Measurements from ENCODE around the gene GALC.

Gene GALC

GRCh38 chr14:88009486-88009885 lies 16.5 kb upstream of the GALC start:
- DNase-seq = no peak
- in situ Hi-C loops (cut with MboI; ENCODE audit: low pct_unique_long_range_greater_than_20kb, low sequenced_read_pairs) = no loop called here

GRCh38 chr14:88008039-88008742 lies 15.2 kb upstream of the GALC start:
- DNase-seq = no peak
- in situ Hi-C loops (cut with MboI; ENCODE audit: low pct_unique_long_range_greater_than_20kb, low sequenced_read_pairs) = no loop called here

GRCh38 chr14:88007608-88008007 lies 14.6 kb upstream of the GALC start:
- DNase-seq = no peak
- in situ Hi-C loops (cut with MboI; ENCODE audit: low pct_unique_long_range_greater_than_20kb, low sequenced_read_pairs) = no loop called here

- in situ Hi-C loops (cut with MboI; ENCODE audit: low pct_unique_long_range_greater_than_20kb, low sequenced_read_pairs) = no loop called here
- peak; percentile 55 for DNase-seq
These were observed 13.2 kb upstream of the GALC start for GRCh38 chr14:88005978-88006851.

GRCh38 chr14:88005050-88005481 lies 12.1 kb upstream of the GALC start, which contains the start of gene GPR65:
GPR65 (plus strand) TSS chr14:88005135; CDS start chr14:88010848, 5,713 bp downstream.
- in situ Hi-C loops (cut with MboI; ENCODE audit: low pct_unique_long_range_greater_than_20kb, low sequenced_read_pairs) = no loop called here
- peak; percentile 70 for DNase-seq

- DNase-seq = no peak
- in situ Hi-C loops (cut with MboI; ENCODE audit: low pct_unique_long_range_greater_than_20kb, low sequenced_read_pairs) = no loop called here
These were observed 11.6 kb upstream of the GALC start for GRCh38 chr14:88004506-88005036.

- in situ Hi-C loops (cut with MboI; ENCODE audit: low pct_unique_long_range_greater_than_20kb, low sequenced_read_pairs) = no loop called here
- DNase-seq = no peak
These were observed 10.4 kb upstream of the GALC start for GRCh38 chr14:88003425-88003824.

GRCh38 chr14:88002421-88003075 lies 9.6 kb upstream of the GALC start:
- in situ Hi-C loops (cut with MboI; ENCODE audit: low pct_unique_long_range_greater_than_20kb, low sequenced_read_pairs) = no loop called here
- DNase-seq = peak; percentile 62

- peak; percentile 69 for DNase-seq
- in situ Hi-C loops (cut with MboI; ENCODE audit: low pct_unique_long_range_greater_than_20kb, low sequenced_read_pairs) = no loop called here
These were observed 6.3 kb upstream of the GALC start for GRCh38 chr14:87999277-87999676.

GRCh38 chr14:87998482-87998881 lies 5.5 kb upstream of the GALC start:
- in situ Hi-C loops (cut with MboI; ENCODE audit: low pct_unique_long_range_greater_than_20kb, low sequenced_read_pairs) = no loop called here
- no peak for DNase-seq

GRCh38 chr14:87996291-87996592 lies 3.3 kb upstream of the GALC start:
- in situ Hi-C loops (cut with MboI; ENCODE audit: low pct_unique_long_range_greater_than_20kb, low sequenced_read_pairs) = no loop called here
- DNase-seq = no peak

GRCh38 chr14:87995500-87996290 lies 2.7 kb upstream of the GALC start:
- peak; percentile 52 for DNase-seq
- in situ Hi-C loops (cut with MboI; ENCODE audit: low pct_unique_long_range_greater_than_20kb, low sequenced_read_pairs) = no loop called here

- in situ Hi-C loops (cut with MboI; ENCODE audit: low pct_unique_long_range_greater_than_20kb, low sequenced_read_pairs) = no loop called here
- no peak for DNase-seq
These were observed 2.0 kb upstream of the GALC start for GRCh38 chr14:87994974-87995373.

GRCh38 chr14:87992346-87992717 lies 650 bp downstream of the GALC start:
- in situ Hi-C loops (cut with MboI; ENCODE audit: low pct_unique_long_range_greater_than_20kb, low sequenced_read_pairs) = no loop called here
- no peak for DNase-seq

GRCh38 chr14:87990682-87991081 lies 2.3 kb downstream of the GALC start:
- in situ Hi-C loops (cut with MboI; ENCODE audit: low pct_unique_long_range_greater_than_20kb, low sequenced_read_pairs) = no loop called here

GRCh38 chr14:87989956-87990299 lies 3.1 kb downstream of the GALC start:
- in situ Hi-C loops (cut with MboI; ENCODE audit: low pct_unique_long_range_greater_than_20kb, low sequenced_read_pairs) = no loop called here
- DNase-seq = no peak

More at GRCh38 chr14:87990682-87991081, 2.3 kb downstream of the GALC start:
- DNase-seq = no peak

GRCh38 chr14:87989221-87989955 lies 3.6 kb downstream of the GALC start:
- in situ Hi-C loops (cut with MboI; ENCODE audit: low pct_unique_long_range_greater_than_20kb, low sequenced_read_pairs) = no loop called here
- DNase-seq = no peak

- DNase-seq = no peak
- in situ Hi-C loops (cut with MboI; ENCODE audit: low pct_unique_long_range_greater_than_20kb, low sequenced_read_pairs) = no loop called here
These were observed 13.3 kb downstream of the GALC start for GRCh38 chr14:87979689-87980088.

- in situ Hi-C loops (cut with MboI; ENCODE audit: low pct_unique_long_range_greater_than_20kb, low sequenced_read_pairs) = no loop called here
- DNase-seq = no peak
These were observed 17.3 kb downstream of the GALC start for GRCh38 chr14:87975636-87976035.

Data from KBM-7 (cell line).